Hepatocyte (in vitro differentiated cells): ENCODE results near the gene SNTG2. TPM values are rescaled to one million over a fixed set of nuclear protein-coding genes. Genes with fewer than 3 reads are reported as not detected.

ENCODE experiments used
- DNase-seq: peaks from one replicate; pipeline ENCODE4 v3.0.0-alpha.2; 2016; ENCODE audit warnings: low spot score
- H2AFZ ChIP-seq: fragments of 200-600 bp; sonication (generic); 2 replicates; pipeline ENCODE4 v1.6.0; 2016; ENCODE audit warnings: antibody characterized with exemption, mild to moderate bottlenecking
- H3K27ac ChIP-seq: fragments of 200-600 bp; sonication (generic); 2 replicates; pipeline ENCODE4 v1.5.1; 2016; ENCODE audit warnings: mild to moderate bottlenecking
- H3K27me3 ChIP-seq: fragments of 200-600 bp; sonication (generic); 2 replicates; pipeline ENCODE4 v1.6.1; 2016
- H3K36me3 ChIP-seq: fragments of 200-600 bp; sonication (generic); replicated peaks from 2 replicates; pipeline ENCODE4 v1.5.1; 2016; ENCODE audit warnings: low read depth; ENCODE audit not compliant: insufficient read depth
- H3K4me1 ChIP-seq: fragments of 200-600 bp; sonication (generic); 2 replicates; pipeline ENCODE4 v1.5.1; 2016; ENCODE audit warnings: mild to moderate bottlenecking, moderate library complexity; ENCODE audit not compliant: insufficient read depth
- H3K4me2 ChIP-seq: fragments of 200-600 bp; sonication (generic); 2 replicates; pipeline ENCODE4 v1.6.0; 2016
- H3K4me3 ChIP-seq: fragments of 200-600 bp; sonication (generic); 2 replicates; pipeline ENCODE4 v1.5.1; 2016; ENCODE audit warnings: mild to moderate bottlenecking
- H3K79me2 ChIP-seq: fragments of 200-600 bp; sonication (generic); 2 replicates; pipeline ENCODE4 v1.6.0; 2017; ENCODE audit warnings: mild to moderate bottlenecking
- H3K9me2 ChIP-seq: fragments of 200-600 bp; sonication (generic); replicated peaks from 2 replicates; pipeline ENCODE4 v1.6.0; 2017; ENCODE audit warnings: mild to moderate bottlenecking; ENCODE audit not compliant: insufficient read depth
- H3K9me3 ChIP-seq: fragments of 200-600 bp; sonication (generic); 2 replicates; pipeline ENCODE4 v1.5.1; 2016; ENCODE audit warnings: low read depth, mild to moderate bottlenecking
- H4K20me1 ChIP-seq: fragments of 200-600 bp; sonication (generic); 2 replicates; pipeline ENCODE4 v1.6.0; 2016; ENCODE audit warnings: mild to moderate bottlenecking; ENCODE audit not compliant: insufficient read depth, poor library complexity, severe bottlenecking
- EZH2 ChIP-seq: fragments of 200-600 bp; sonication (generic); IDR thresholded peaks from 2 replicates; pipeline ENCODE4 v1.6.1; 2016; ENCODE audit warnings: antibody characterized with exemption, mild to moderate bottlenecking, borderline replicate concordance
- EZH2phosphoT487 ChIP-seq: fragments of 200-600 bp; sonication (generic); IDR thresholded peaks from one replicate; pipeline ENCODE4 v1.6.1; 2018; ENCODE audit warnings: antibody characterized with exemption, mild to moderate bottlenecking, low read depth, moderate library complexity; ENCODE audit not compliant: unreplicated experiment, severe bottlenecking
- WGBS: methylation state at CpG from one replicate; pipeline ENCODE4 v1.1.6; 2016; ENCODE audit warnings: low lambda C conversion rate; ENCODE audit errors: missing lambda C conversion rate; 5-methylcytosine and 5-hydroxymethylcytosine counted together
- polyA plus RNA-seq: library from polyadenylated mRNA; unstranded; fragments of >200 nt; fragmentation: Nextera tagmentation; extraction: Ambion mirVana; gene quantifications from 2 replicates; pipeline ENCODE4 v1.2.1, GENCODE V29; 2016
- total RNA-seq: library from RNA; depleted of rRNA; stranded (reverse); fragments of >200 nt; gene quantifications from 2 replicates; pipeline ENCODE4 v1.2.3, GENCODE V29; 2014
- TF ChIP-seq, protein P1 (sequence below): fragments of 200-600 bp; sonication (generic); IDR thresholded peaks from 2 replicates; pipeline ENCODE4 v1.5.1; 2016; ENCODE audit warnings: antibody characterized with exemption, mild to moderate bottlenecking; ENCODE audit not compliant: poor library complexity

Gene SNTG2
- total and polyA plus RNA-seq, 2 experiments from 2014 or later: not detected

DNA sequence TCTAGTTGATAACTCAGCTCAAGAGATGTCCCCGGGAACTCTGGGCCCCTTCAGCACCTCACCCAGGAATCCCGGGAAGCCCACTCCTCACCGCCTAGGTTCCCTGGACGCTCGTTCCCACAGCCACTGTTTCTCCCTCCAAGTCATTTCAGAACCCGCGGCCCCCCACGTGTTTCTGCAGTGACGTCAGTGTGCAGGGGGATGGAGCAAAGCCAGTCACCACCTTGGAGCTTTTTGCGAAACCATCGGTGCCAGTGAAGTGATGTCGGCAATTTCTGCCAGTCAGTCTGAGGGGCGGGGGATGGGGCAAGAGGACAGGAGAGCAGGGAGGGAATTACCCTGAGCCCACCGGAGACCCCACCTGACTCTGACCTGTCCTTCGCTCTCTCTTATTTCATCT is 119.2 kb downstream of the SNTG2 start:
- Histone ChIP-seq H3K27me3 (no peaks in the 10 kb centered on the region), H3K9me2 (no peaks in the 10 kb centered on the region), H3K4me2 (no peak overlapping the region), H3K4me3 (no peak overlapping the region), H3K4me1 (no peaks in the 10 kb centered on the region), H3K27ac (no peak overlapping the region), H3K79me2 (no peaks in the 10 kb centered on the region), H3K9me3 (no peaks in the 10 kb centered on the region), H4K20me1 (no peaks in the 10 kb centered on the region), H2AFZ (no peak overlapping the region), H3K36me3 (no peaks in the 10 kb centered on the region)
- TF ChIP-seq EZH2phosphoT487 (no peak), EZH2 (no peak)
- TF ChIP-seq, protein P1, sequence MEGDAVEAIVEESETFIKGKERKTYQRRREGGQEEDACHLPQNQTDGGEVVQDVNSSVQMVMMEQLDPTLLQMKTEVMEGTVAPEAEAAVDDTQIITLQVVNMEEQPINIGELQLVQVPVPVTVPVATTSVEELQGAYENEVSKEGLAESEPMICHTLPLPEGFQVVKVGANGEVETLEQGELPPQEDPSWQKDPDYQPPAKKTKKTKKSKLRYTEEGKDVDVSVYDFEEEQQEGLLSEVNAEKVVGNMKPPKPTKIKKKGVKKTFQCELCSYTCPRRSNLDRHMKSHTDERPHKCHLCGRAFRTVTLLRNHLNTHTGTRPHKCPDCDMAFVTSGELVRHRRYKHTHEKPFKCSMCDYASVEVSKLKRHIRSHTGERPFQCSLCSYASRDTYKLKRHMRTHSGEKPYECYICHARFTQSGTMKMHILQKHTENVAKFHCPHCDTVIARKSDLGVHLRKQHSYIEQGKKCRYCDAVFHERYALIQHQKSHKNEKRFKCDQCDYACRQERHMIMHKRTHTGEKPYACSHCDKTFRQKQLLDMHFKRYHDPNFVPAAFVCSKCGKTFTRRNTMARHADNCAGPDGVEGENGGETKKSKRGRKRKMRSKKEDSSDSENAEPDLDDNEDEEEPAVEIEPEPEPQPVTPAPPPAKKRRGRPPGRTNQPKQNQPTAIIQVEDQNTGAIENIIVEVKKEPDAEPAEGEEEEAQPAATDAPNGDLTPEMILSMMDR: no peak
- WGBS: 93% methylated on average over 15 of the region's 15 CpGs
- DNase-seq: no peak

DNA sequence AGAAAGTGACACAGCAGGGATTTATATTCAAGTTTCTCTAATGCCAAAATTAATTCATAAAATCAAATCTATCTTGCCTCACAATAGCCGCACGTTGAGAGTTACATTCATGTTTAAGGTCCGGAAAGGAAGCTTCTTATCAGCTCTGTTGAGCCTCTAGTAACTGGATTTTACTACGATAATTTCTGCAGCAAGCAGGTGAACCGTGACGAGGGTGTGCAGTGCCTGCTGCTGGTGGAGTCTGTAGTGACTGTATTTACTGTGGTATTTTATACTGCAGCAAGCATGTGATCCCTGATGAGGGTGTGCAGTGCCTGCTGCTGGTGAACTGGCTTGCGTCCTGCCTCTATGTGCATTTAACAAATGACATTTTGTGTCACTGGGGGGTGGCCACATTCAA is 120.0 kb downstream of the SNTG2 start:
- Histone ChIP-seq H3K4me1 (no peaks in the 10 kb centered on the region), H4K20me1 (no peaks in the 10 kb centered on the region), H3K79me2 (no peaks in the 10 kb centered on the region), H3K36me3 (no peaks in the 10 kb centered on the region), H3K4me2 (no peak overlapping the region), H3K27ac (no peak overlapping the region), H3K9me3 (no peaks in the 10 kb centered on the region), H3K27me3 (no peaks in the 10 kb centered on the region), H2AFZ (no peak overlapping the region), H3K9me2 (no peaks in the 10 kb centered on the region), H3K4me3 (no peak overlapping the region)
- no peak for DNase-seq
- TF ChIP-seq EZH2 (no peak), EZH2phosphoT487 (no peak)
- TF ChIP-seq, protein P1: no peak
- 82% methylated on average over 7 of the region's 7 CpGs for WGBS

DNA sequence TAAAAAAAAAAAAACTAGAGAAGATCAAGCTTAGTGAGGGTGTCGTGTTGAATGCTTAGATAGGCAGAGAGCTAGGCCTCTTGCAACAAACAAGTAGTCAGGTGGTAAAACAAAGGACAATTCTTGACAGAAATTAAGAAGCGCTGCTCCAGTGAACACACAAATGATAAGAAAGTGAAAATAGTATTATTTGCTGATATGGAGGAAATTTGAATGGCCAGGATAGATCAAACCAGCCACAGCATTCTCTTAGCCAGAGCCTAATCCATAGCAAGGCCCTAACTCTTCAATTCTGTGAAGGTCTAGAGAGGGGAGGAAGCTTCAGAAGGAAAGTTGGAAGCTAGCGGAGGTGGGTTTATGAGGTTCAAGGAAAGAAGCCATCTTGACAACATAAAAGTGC is 121.0 kb downstream of the SNTG2 start:
- no peaks in the 10 kb centered on the region for H3K27me3 ChIP-seq
- H4K20me1 ChIP-seq: no peaks in the 10 kb centered on the region
- no peaks in the 10 kb centered on the region for H3K9me2 ChIP-seq
- no peaks in the 10 kb centered on the region for H3K79me2 ChIP-seq
- no peak overlapping the region for H3K4me2 ChIP-seq
- H3K4me3 ChIP-seq: no peak overlapping the region
- no peaks in the 10 kb centered on the region for H3K4me1 ChIP-seq
- no peaks in the 10 kb centered on the region for H3K9me3 ChIP-seq
- no peak for DNase-seq
- 90% methylated on average over 3 of the region's 3 CpGs for WGBS
- H3K36me3 ChIP-seq: no peaks in the 10 kb centered on the region
- TF ChIP-seq, protein P1: no peak
- TF ChIP-seq EZH2: no peak
- no peak overlapping the region for H3K27ac ChIP-seq
- no peak overlapping the region for H2AFZ ChIP-seq

DNA sequence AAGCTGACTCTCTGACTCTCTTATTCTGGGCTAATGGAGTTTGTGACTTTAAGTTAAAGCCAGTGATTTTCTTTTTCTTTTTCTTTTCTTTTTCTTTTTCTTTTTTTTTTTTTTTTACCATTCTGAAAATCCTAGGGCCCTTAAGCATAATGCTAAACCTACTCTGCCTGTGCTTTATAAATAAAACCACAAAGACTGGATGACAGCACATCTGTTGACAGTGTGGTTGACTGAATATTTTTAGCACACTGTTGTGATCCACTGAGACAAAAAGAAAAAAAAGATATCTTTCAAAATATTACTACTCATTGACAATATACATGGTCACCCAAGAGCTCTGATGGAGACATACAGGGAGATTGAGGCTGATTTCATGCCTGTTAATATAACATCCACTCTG is 121.6 kb downstream of the SNTG2 start:
- Histone ChIP-seq H3K4me1 (no peaks in the 10 kb centered on the region), H3K9me3 (no peaks in the 10 kb centered on the region), H3K4me3 (no peak overlapping the region), H3K27ac (no peak overlapping the region), H3K36me3 (no peaks in the 10 kb centered on the region), H3K9me2 (no peaks in the 10 kb centered on the region), H3K79me2 (no peaks in the 10 kb centered on the region), H3K27me3 (no peaks in the 10 kb centered on the region), H2AFZ (no peak overlapping the region), H4K20me1 (no peaks in the 10 kb centered on the region), H3K4me2 (no peak overlapping the region)
- no peak for DNase-seq
- TF ChIP-seq EZH2phosphoT487: no peak
- TF ChIP-seq, protein P1: no peak
- TF ChIP-seq EZH2: no peak
